Renal pelvis (tissue), 4 donors: ENCODE data around the gene STARD8. TPM values are rescaled to one million over a fixed set of nuclear protein-coding genes. Genes with fewer than 3 reads are reported as not detected.
"Not testable (repeated sequence)": the region's sequence is repeated elsewhere in the genome, so short reads cannot be mapped to it uniquely, and the experiment has no call there.

Source experiments
- DNase-seq: peaks from one replicate; pipeline ENCODE4 v3.0.0-alpha.2; 2013
- polyA plus RNA-seq, 3 donors: library from polyadenylated mRNA; unstranded; fragments of 120-200 nt; gene quantifications; one replicate each; pipeline ENCODE4 v1.2.1, GENCODE V29; 2013; ENCODE audit not compliant: insufficient read length in 3 of 3

STARD8 gene
- polyA plus RNA-seq, 3 donors: 20.3 to 22.9 (median 21.0) TPM

GRCh38 chrX:68741864-68742263 lies 94.4 kb downstream of the STARD8 start:
- not testable (repeated sequence) for DNase-seq

GRCh38 chrX:68743754-68744153 lies 96.3 kb downstream of the STARD8 start:
- DNase-seq: no peak

- DNase-seq: no peak
These were observed 99.5 kb downstream of the STARD8 start for GRCh38 chrX:68746988-68747387.

GRCh38 chrX:68748030-68748429 lies 100.6 kb downstream of the STARD8 start:
- no peak for DNase-seq

- no peak for DNase-seq
These were observed 102.0 kb downstream of the STARD8 start for GRCh38 chrX:68749426-68749825.

- no peak for DNase-seq
These were observed 102.8 kb downstream of the STARD8 start for GRCh38 chrX:68750316-68750715.

- no peak for DNase-seq
These were observed 103.9 kb downstream of the STARD8 start for GRCh38 chrX:68751372-68751771.

GRCh38 chrX:68753218-68753617 lies 105.8 kb downstream of the STARD8 start:
- DNase-seq: no peak

GRCh38 chrX:68754406-68754805 lies 106.9 kb downstream of the STARD8 start:
- no peak for DNase-seq

GRCh38 chrX:68755616-68756125 lies 108.2 kb downstream of the STARD8 start:
- DNase-seq: no peak

- DNase-seq: no peak
These were observed 109.9 kb downstream of the STARD8 start for GRCh38 chrX:68757331-68757730.

- no peak for DNase-seq
These were observed 110.3 kb downstream of the STARD8 start for GRCh38 chrX:68757731-68758130.

GRCh38 chrX:68758671-68759070 lies 111.2 kb downstream of the STARD8 start:
- no peak for DNase-seq

- no peak for DNase-seq
These were observed 113.6 kb downstream of the STARD8 start for GRCh38 chrX:68761086-68761485.

- no peak for DNase-seq
These were observed 115.3 kb downstream of the STARD8 start for GRCh38 chrX:68762766-68763165.

- DNase-seq: no peak
These were observed 116.0 kb downstream of the STARD8 start for GRCh38 chrX:68763481-68763880.

Other genes with a start within 250 kb of the STARD8 start
- gene OPHN1, start 214.2 kb upstream of the STARD8 start, polyA plus RNA-seq: 10 to 100 TPM in 1 of 3 donors, 1 to 10 TPM in 2; 6.9 to 12.5 (median 8.3) TPM
- 10 to 100 TPM; 40.0 to 52.8 (median 42.5) TPM for gene YIPF6, start 148.6 kb upstream of the STARD8 start, polyA plus RNA-seq
- gene EFNB1, start 181.4 kb downstream of the STARD8 start, polyA plus RNA-seq: 100 to 1,000 TPM; 114 to 156 (median 141) TPM